Fibroblast of skin of right quadriceps (primary cell): ENCODE data around the gene ERP44.
A peak's percentile ranks its signal among the peaks of the same experiment; 100 is the strongest.
"Not testable (repeated sequence)": the region's sequence is repeated elsewhere in the genome, so short reads cannot be mapped to it uniquely, and the experiment has no call there.

Experiments used
- DNase-seq: peaks from one replicate; pipeline ENCODE4 v3.0.0-alpha.2; 2013

ERP44 gene

GRCh38 chr9:100098887-100099721 lies at the start of gene ERP44, which contains the start of gene INVS:
Gene ERP44, minus strand, starts transcription at chr9:100099000. Its CDS starts 160 bp downstream, at chr9:100098840.
Gene INVS, plus strand, starts transcription at chr9:100099243. Its CDS starts 5,279 bp downstream, at chr9:100104522.
- peak; percentile 99 for DNase-seq

DNA sequence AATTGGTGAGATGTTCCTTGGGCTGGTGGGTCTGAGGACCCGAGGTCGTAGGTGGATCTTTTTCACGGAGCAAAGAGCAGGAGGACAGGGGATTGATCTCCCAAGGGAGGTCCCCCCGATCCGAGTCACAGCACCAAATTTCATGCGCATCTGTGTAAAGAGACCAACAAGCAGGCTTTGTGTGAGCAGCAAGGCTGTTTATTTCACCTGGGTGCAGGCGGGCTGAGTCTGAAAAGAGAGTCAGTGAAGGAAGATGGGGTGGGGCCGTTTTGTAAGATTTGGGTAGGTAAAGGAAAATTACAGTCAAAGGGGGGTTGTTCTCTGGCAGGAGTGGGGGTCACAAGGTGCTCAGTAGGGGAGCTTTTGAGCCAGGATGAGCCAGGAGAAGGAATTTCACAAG lies 47.2 kb upstream of the ERP44 start:
- DNase-seq, result not testable (repeated sequence)

GRCh38 chr9:100145167-100145934 lies 46.6 kb upstream of the ERP44 start:
- not testable (repeated sequence) for DNase-seq

DNA sequence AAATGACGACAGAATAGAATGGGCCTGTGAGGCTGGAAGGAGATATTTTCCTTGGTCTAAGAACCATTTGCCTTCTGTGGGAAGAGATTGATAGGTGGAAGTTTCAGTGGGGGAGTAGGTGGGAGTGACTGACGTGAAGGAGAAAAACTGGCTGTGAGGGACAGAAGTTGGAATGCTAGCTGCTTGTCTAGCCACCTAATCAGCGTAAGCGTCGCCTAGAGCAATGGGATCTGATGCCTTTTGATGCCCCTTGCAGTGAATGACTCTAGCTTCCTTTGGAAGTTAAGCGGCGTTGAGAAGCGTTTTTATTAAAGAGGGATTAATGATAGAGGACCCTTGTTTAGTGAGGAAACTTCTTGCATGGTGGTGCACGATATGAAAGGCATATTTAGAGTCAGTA lies 43.1 kb upstream of the ERP44 start:
- not testable (repeated sequence) for DNase-seq

DNA sequence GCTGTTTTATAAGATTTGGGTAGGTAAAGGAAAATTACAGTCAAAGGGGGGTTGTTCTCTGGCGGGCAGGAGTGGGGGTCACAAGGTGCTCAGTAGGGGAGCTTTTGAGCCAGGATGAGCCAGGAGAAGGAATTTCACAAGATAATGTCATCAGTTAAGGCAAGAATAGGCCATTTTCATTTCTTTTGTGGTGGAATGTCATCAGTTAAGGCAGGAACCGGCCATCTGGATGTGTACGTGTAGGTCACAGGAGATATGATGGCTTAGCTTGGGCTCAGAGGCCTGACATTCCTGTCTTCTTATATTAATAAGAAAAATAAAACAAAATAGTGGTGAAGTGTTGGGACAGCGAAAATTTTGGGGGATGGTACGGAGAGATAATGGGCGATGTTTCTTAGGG lies 41.5 kb upstream of the ERP44 start:
- DNase-seq, result not testable (repeated sequence)

DNA sequence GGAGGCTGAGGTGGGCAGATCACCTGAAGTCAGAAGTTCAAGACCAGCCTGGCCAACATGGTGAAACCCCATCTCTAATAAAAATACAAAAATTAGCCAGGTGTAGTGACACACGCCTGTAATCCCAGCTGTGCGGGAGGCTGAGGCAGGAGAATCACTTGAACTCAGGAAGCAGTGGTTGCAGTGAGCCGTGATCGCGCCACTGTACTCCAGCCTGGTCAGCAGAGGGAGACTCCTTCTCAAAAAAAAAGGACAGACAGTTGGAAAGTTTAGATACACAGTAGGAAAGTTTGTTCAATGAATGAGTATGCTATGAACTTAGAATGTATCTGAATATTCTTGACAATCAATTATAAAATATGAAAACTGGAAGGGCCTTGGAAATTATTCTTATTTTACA lies 38.0 kb upstream of the ERP44 start:
- DNase-seq, result not testable (repeated sequence)

- DNase-seq, result no peak
These were observed 35.9 kb upstream of the ERP44 start for GRCh38 chr9:100134731-100135130.

DNA sequence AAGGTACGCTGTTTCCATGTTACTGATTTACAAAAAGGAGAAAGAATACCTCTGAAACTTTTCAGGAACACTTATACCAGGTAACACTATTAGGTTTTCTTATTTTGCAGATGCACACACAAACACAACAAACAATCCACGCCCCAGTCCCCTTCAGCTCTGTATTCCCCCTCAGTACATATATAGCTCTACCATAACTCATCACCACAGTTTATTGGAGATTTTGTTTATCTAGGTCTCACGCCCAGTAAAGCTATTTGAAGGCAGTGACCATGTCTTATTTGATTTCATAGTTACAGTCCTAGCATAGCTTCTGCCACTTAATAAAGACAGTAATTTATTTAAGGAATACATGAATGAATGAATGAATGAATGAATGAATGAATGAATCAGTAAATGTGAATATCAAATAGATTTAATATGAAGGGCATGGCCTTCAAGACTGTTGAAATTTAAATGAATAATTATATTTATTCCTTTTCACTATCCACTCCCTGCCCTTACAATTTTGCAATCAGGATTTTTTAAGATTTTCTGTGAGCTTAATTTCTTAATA lies 33.2 kb upstream of the ERP44 start:
- no peak for DNase-seq

DNA sequence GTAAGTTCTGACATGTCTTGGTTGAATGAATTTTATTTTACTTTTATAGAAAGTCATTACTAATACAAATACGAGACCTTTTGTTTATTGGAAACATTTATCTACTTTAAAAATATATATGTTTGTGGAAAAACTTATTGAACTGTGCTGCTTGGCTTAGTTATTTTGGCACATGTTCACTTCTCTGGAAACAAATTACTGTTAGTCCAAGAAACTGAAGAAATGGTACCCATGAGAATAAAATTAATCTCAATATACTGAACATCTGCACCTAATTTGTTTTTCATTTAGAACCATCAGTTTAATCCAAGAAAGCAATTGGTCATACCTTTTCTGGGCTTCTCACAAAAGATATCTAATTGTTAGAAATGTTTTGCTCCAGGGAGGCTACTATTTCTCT lies 32.4 kb upstream of the ERP44 start:
- no peak for DNase-seq

DNA sequence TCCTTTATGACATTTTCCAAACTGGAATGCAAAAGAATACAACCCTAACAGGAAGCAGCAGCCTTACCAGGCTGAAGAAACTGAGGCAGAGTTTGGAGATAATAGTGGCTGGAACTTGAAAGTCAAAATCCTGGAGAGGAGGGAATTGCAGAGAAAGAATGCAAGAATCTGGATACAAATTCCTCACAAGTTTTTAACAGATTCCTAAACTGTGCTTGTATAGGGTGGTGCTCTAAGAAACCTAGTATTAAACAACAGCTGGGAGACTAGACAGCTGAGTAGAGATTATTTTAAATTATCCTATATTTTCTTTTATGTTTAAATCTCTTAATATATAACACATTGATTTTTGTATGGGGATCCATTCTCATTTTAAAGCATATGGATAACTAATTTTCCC lies 31.0 kb upstream of the ERP44 start:
- peak; percentile 3 for DNase-seq

DNA sequence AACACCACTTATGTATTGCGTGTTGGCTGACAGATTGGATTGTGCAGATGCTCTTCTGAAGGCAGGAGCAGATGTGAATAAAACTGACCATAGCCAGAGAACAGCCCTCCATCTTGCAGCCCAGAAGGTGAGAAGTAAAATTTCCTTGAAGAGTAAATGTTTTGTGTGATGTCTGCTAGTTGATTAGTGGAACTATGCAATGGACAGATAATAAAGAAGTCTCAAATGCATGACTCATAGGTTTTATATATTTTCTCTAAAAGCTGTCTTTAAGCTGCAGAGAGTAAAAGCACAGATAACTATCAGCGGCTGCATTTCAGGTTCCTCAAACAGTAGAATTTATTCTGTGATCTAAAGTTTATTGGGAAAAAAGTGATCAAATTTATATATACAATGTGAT lies 27.6 kb upstream of the ERP44 start:
- no peak for DNase-seq

GRCh38 chr9:100125910-100126309 lies 27.1 kb upstream of the ERP44 start:
- DNase-seq, result no peak

- DNase-seq, result no peak
These were observed 26.4 kb upstream of the ERP44 start for GRCh38 chr9:100125236-100125635.

DNA sequence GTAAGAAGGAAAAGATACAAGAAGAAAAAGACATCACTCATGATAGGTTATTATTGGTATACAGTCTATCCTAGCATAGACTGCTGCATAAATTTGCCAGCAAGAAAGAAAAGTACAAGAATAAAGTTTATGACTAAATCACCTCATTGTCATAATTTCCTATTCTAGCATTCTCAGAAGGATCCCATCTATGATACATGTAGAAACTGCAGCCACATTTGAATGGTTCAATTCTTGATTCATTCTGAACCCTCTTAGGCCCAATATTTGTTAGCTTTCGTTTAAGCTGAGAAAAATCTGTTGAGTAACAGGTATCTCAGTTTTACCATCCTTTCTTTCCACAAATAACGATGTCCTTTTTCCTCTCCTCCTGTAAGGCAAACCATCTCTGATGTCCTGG lies 21.5 kb upstream of the ERP44 start:
- no peak for DNase-seq

DNA sequence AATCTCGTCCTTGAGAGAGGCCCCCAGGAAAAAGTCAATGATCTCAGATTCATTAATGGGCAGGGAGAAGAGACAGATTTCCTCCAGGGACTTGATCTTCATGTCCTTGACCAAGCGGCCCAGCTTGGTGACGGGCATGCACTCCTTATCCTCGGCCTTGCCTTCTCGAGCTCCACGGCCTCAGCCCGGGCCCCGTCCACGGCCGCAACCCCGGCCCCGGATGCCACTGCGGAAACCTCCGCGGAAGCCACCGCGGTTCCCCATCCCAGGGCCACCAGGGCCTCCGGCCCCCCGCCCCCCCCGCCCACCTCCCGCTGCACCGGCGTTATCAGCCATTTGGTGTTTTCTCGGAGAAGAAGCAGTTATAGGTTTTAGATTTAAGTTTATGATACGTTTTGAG lies 18.5 kb upstream of the ERP44 start:
- DNase-seq, result no peak

GRCh38 chr9:100112677-100113336 lies 14.0 kb upstream of the ERP44 start:
- DNase-seq, result no peak

- peak; percentile 97 for DNase-seq
These were observed 12.4 kb upstream of the ERP44 start for GRCh38 chr9:100111235-100111634.

DNA sequence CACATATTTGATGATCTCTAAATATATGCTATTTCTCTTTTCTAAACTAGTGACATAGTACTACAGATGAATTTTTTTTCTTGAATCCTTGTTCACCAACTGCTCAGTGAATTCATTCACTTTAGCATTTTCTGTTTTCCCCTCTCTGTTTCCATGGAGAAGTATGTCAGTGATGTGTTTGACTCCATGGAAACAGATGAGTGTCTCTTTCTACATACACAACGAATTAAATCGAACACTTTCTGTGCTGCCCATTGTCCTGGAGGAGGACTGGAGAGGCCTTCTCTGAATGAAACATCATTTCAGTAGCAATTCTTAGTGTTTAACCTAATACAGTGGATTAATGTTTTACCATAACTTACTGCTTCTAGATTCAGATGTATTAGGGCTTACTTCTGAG lies 9.8 kb upstream of the ERP44 start:
- peak; percentile 6 for DNase-seq

DNA sequence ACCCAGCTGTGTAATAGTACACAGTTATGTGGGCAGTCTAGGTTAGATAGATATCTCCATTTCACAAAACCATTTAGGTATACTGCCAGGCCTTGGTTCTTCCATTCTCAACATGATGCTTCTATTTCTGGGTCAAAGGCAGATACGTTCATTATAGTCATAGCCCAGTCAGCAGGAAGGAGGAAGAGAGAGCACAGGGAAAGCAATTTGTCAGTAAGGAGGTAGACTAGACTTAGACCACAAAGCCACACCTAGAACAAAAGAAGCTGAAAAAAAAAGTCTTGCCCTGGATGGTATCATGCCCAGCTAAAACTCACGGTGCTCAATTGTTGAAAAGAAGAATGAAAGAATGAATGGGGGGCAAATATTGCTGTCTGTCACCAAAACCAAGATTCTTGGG lies 7.8 kb upstream of the ERP44 start:
- no peak for DNase-seq

DNA sequence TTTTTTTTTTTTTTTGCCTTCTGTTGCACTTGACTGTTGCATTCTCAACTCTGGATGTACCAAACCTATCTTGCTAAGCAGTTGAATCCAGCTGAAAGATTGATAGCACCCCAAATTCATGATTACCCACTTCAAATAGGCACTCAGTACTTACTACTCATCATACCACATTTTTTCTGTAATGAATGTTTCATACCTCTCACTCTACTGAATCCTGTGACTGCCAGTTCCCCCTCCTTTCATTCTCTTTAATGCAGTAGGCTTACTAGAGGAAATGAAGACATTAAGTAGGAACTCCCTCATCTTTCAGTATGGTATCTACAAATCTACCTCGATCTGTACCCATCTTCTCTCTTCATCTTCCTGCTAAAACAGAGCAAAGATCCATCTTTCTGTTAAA lies 7.1 kb upstream of the ERP44 start:
- no peak for DNase-seq

GRCh38 chr9:100104314-100104713 lies 5.5 kb upstream of the ERP44 start:
- DNase-seq, result peak; percentile 4

GRCh38 chr9:100101608-100102007 lies 2.8 kb upstream of the ERP44 start:
- DNase-seq, result no peak

DNA sequence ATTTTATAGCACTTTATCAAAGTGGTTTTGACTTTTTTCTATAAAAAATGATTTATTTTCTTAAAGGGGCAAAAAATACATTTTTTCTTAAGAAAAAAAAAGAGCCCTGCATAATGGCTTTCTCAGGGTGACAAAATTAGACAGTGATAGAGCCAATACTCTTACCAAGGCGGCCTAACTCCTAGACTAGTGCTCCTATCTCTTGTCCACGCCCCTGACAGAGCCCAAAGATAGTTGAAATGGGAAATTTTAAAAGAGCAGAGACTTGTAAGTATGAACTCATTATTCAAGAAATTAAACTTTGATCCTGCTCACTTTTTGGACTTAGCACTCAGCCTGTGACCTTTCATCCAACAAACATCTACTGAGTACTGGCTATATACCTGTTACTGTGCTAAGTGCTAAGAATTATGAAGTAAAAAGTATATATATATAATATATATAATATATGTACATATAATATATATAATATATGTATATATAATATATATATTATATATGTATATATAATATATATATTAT lies 1.4 kb upstream of the ERP44 start:
- no peak for DNase-seq
